Activated naive CD4-positive, alpha-beta T cell treated with anti-CD3 and anti-CD28 coated beads, Interleukin-2, amount 10 ng/mL, durations not matched to agents 7 days and 5 days (primary cell): Measurements from ENCODE around the gene FGD5.

Source experiments
- CTCF ChIA-PET: fragments of 350-600 bp; sonication (Branson Sonifier 250); formaldehyde crosslinking; loops from one replicate; lab custom pipeline; 2021; ENCODE audit warnings: antibody characterized with exemption; lab: Charles Lee
- DNase-seq: peaks from one replicate; pipeline ENCODE4 v3.0.0-alpha.2; 2020
- H3K27ac Mint-ChIP-seq: one replicate; pipeline ENCODE4 v1.8.0; 2021; ENCODE audit warnings: mild to moderate bottlenecking, moderate library complexity, mixed read lengths
- H3K27me3 Mint-ChIP-seq: one replicate; pipeline ENCODE4 v1.8.0; 2021; ENCODE audit warnings: mild to moderate bottlenecking, mixed read lengths
- H3K36me3 Mint-ChIP-seq: one replicate; pipeline ENCODE4 v1.8.0; 2021; ENCODE audit warnings: mixed read lengths
- H3K4me1 Mint-ChIP-seq: one replicate; pipeline ENCODE4 v1.8.0; 2021; ENCODE audit warnings: mixed read lengths
- H3K4me3 Mint-ChIP-seq: one replicate; pipeline ENCODE4 v1.8.0; 2021; ENCODE audit warnings: mild to moderate bottlenecking, moderate library complexity, mixed read lengths
- H3K9me3 Mint-ChIP-seq: one replicate; pipeline ENCODE4 v1.8.0; 2021; ENCODE audit warnings: mixed read lengths

FGD5 gene

GRCh38 chr3:14921811-14922705 is 103.3 kb downstream of the FGD5 start:
- peaks cover 24% of the 10 kb centered on the region for H3K27me3 Mint-ChIP-seq
- H3K36me3 Mint-ChIP-seq, result no peaks in the 10 kb centered on the region
- H3K9me3 Mint-ChIP-seq, result no peaks in the 10 kb centered on the region
- H3K4me3 Mint-ChIP-seq, result no peak overlapping the region
- CTCF ChIA-PET, result interaction anchor here (0.6 to 5.5 kb wide), 38 partner anchors 9 to 719 kb away, joined by 3 to 80 read pairs (median 4); partner anchors contain the start of gene C3orf20
- no peak overlapping the region for H3K27ac Mint-ChIP-seq
- no peaks in the 10 kb centered on the region for H3K4me1 Mint-ChIP-seq
- DNase-seq, result no peak

GRCh38 chr3:14922863-14923262 is 104.1 kb downstream of the FGD5 start:
- Mint-ChIP-seq H3K4me3 (no peak overlapping the region), H3K4me1 (no peaks in the 10 kb centered on the region), H3K27ac (no peak overlapping the region), H3K27me3 (peaks cover 20% of the 10 kb centered on the region), H3K36me3 (no peaks in the 10 kb centered on the region), H3K9me3 (no peaks in the 10 kb centered on the region)
- DNase-seq, result no peak
- CTCF ChIA-PET, result interaction anchor here (0.6 to 5.5 kb wide), 7 partner anchors 81 to 289 kb away, joined by 3 to 80 read pairs (median 3); no protein-coding TSS in a partner anchor

GRCh38 chr3:14923476-14923875 is 104.7 kb downstream of the FGD5 start:
- Mint-ChIP-seq H3K27me3 (peaks cover 14% of the 10 kb centered on the region), H3K36me3 (no peaks in the 10 kb centered on the region), H3K27ac (no peak overlapping the region), H3K4me3 (no peak overlapping the region), H3K9me3 (no peaks in the 10 kb centered on the region), H3K4me1 (no peaks in the 10 kb centered on the region)
- no peak for DNase-seq
- CTCF ChIA-PET, result interaction anchor here (0.6 to 5.5 kb wide), 9 partner anchors 92 to 290 kb away, joined by 3 to 80 read pairs (median 3); no protein-coding TSS in a partner anchor

- CTCF ChIA-PET, result interaction anchor here (0.7 to 2.3 kb wide), 8 partner anchors 11 to 183 kb away, joined by 3 to 7 read pairs (median 4); no protein-coding TSS in a partner anchor
- Mint-ChIP-seq H3K9me3 (no peaks in the 10 kb centered on the region), H3K36me3 (no peaks in the 10 kb centered on the region), H3K4me1 (no peaks in the 10 kb centered on the region), H3K4me3 (no peak overlapping the region), H3K27ac (no peak overlapping the region), H3K27me3 (peaks cover 12% of the 10 kb centered on the region)
- DNase-seq, result peak; percentile 47
These were observed 107.2 kb downstream of the FGD5 start for GRCh38 chr3:14925729-14926591.

- CTCF ChIA-PET, result interaction anchor here (0.8 to 2.3 kb wide), 10 partner anchors 10 to 182 kb away, joined by 3 to 7 read pairs (median 4); no protein-coding TSS in a partner anchor
- Mint-ChIP-seq H3K36me3 (no peaks in the 10 kb centered on the region), H3K4me3 (no peak overlapping the region), H3K27ac (no peak overlapping the region), H3K27me3 (peaks cover 8% of the 10 kb centered on the region), H3K4me1 (no peaks in the 10 kb centered on the region), H3K9me3 (no peaks in the 10 kb centered on the region)
- no peak for DNase-seq
These were observed 107.8 kb downstream of the FGD5 start for GRCh38 chr3:14926592-14926991.

GRCh38 chr3:14927308-14927707 is 108.5 kb downstream of the FGD5 start:
- H3K9me3 Mint-ChIP-seq, result no peaks in the 10 kb centered on the region
- H3K27me3 Mint-ChIP-seq, result peaks cover 15% of the 10 kb centered on the region
- CTCF ChIA-PET, result interaction anchor here (0.9 to 2.3 kb wide), 6 partner anchors 14 to 181 kb away, joined by 3 to 7 read pairs (median 4); no protein-coding TSS in a partner anchor
- no peak overlapping the region for H3K4me3 Mint-ChIP-seq
- no peak for DNase-seq
- no peak overlapping the region for H3K27ac Mint-ChIP-seq
- H3K36me3 Mint-ChIP-seq, result no peaks in the 10 kb centered on the region
- H3K4me1 Mint-ChIP-seq, result no peaks in the 10 kb centered on the region

GRCh38 chr3:14929310-14930074 is 110.7 kb downstream of the FGD5 start:
- no peak overlapping the region for H3K27ac Mint-ChIP-seq
- CTCF ChIA-PET, result interaction anchor here (1.0 kb wide), 1 partner anchor 138 kb away, joined by 3 read pairs; no protein-coding TSS in a partner anchor
- H3K9me3 Mint-ChIP-seq, result no peaks in the 10 kb centered on the region
- H3K36me3 Mint-ChIP-seq, result no peaks in the 10 kb centered on the region
- no peak overlapping the region for H3K4me3 Mint-ChIP-seq
- DNase-seq, result no peak
- peaks cover 7% of the 10 kb centered on the region for H3K27me3 Mint-ChIP-seq
- H3K4me1 Mint-ChIP-seq, result no peaks in the 10 kb centered on the region

- no peaks in the 10 kb centered on the region for H3K9me3 Mint-ChIP-seq
- no peak overlapping the region for H3K27ac Mint-ChIP-seq
- H3K4me1 Mint-ChIP-seq, result no peaks in the 10 kb centered on the region
- no peak for DNase-seq
- peaks cover 7% of the 10 kb centered on the region for H3K27me3 Mint-ChIP-seq
- no peaks in the 10 kb centered on the region for H3K36me3 Mint-ChIP-seq
- H3K4me3 Mint-ChIP-seq, result no peak overlapping the region
- CTCF ChIA-PET, result interaction anchor here (1.8 kb wide), 1 partner anchor 13 kb away, joined by 6 read pairs; no protein-coding TSS in a partner anchor
These were observed 115.2 kb downstream of the FGD5 start for GRCh38 chr3:14933820-14934425.

- H3K4me3 Mint-ChIP-seq, result no peak overlapping the region
- no peak for DNase-seq
- CTCF ChIA-PET, result interaction anchor here (1.2 kb wide), 1 partner anchor 10 kb away, joined by 5 read pairs; no protein-coding TSS in a partner anchor
- H3K36me3 Mint-ChIP-seq, result no peaks in the 10 kb centered on the region
- H3K27me3 Mint-ChIP-seq, result peaks cover 7% of the 10 kb centered on the region
- H3K4me1 Mint-ChIP-seq, result no peaks in the 10 kb centered on the region
- no peaks in the 10 kb centered on the region for H3K9me3 Mint-ChIP-seq
- H3K27ac Mint-ChIP-seq, result no peak overlapping the region
These were observed 117.0 kb downstream of the FGD5 start for GRCh38 chr3:14935592-14936345.

- peaks cover 10% of the 10 kb centered on the region for H3K4me1 Mint-ChIP-seq
- H3K36me3 Mint-ChIP-seq, result peaks cover 11% of the 10 kb centered on the region
- CTCF ChIA-PET, result no interaction called here
- H3K9me3 Mint-ChIP-seq, result no peaks in the 10 kb centered on the region
- H3K4me3 Mint-ChIP-seq, result no peak overlapping the region
- DNase-seq, result no peak
- no peaks in the 10 kb centered on the region for H3K27me3 Mint-ChIP-seq
- no peak overlapping the region for H3K27ac Mint-ChIP-seq
These were observed 120.2 kb downstream of the FGD5 start for GRCh38 chr3:14938954-14939353.

- Mint-ChIP-seq H3K36me3 (peaks cover 31% of the 10 kb centered on the region), H3K4me3 (no peak overlapping the region), H3K27me3 (no peaks in the 10 kb centered on the region), H3K4me1 (peaks cover 34% of the 10 kb centered on the region), H3K27ac (no peak overlapping the region), H3K9me3 (no peaks in the 10 kb centered on the region)
- CTCF ChIA-PET, result no interaction called here
- no peak for DNase-seq
These were observed 123.1 kb downstream of the FGD5 start for GRCh38 chr3:14941871-14942270.

GRCh38 chr3:14943042-14943441 is 124.3 kb downstream of the FGD5 start:
- DNase-seq, result no peak
- peaks cover 36% of the 10 kb centered on the region for H3K4me1 Mint-ChIP-seq
- H3K9me3 Mint-ChIP-seq, result no peaks in the 10 kb centered on the region
- CTCF ChIA-PET, result no interaction called here
- peaks cover 33% of the 10 kb centered on the region for H3K36me3 Mint-ChIP-seq
- H3K4me3 Mint-ChIP-seq, result no peak overlapping the region
- H3K27ac Mint-ChIP-seq, result no peak overlapping the region
- no peaks in the 10 kb centered on the region for H3K27me3 Mint-ChIP-seq
